Measurements from ENCODE around the gene GADL1.

DNA sequence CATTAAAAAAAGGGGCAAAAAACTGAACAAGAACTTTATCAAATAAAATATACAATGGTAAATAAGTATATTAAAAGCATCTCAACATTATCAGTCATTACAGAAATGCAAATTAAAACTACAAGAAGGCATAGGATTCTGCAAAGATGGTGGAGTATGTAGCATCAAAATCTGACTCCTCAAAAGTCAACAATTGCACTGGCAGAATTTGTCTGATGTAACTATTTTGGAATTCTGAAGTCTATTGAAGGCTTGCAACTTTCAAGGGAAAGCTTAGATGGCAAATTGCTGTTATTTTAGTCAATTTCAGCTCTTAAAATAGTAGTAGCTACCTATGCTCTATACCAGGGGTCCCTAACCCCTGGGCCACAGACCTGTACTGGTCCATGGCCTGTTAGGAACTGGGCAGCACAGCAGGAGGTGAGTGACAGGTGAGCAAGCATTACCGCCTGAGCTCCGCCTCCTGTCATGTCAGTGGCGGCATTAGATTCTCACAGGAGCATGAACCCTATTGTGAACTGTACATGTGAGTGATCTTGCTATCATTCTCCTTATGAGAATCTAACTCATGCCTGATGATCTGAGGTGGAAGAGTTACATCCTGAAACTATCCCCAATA is 180.5 kb downstream of the GADL1 start:
- no peak for TF ChIP-seq POLR2A (IDR thresholded peaks at IDR 0.05)
- TF ChIP-seq, protein P1, sequence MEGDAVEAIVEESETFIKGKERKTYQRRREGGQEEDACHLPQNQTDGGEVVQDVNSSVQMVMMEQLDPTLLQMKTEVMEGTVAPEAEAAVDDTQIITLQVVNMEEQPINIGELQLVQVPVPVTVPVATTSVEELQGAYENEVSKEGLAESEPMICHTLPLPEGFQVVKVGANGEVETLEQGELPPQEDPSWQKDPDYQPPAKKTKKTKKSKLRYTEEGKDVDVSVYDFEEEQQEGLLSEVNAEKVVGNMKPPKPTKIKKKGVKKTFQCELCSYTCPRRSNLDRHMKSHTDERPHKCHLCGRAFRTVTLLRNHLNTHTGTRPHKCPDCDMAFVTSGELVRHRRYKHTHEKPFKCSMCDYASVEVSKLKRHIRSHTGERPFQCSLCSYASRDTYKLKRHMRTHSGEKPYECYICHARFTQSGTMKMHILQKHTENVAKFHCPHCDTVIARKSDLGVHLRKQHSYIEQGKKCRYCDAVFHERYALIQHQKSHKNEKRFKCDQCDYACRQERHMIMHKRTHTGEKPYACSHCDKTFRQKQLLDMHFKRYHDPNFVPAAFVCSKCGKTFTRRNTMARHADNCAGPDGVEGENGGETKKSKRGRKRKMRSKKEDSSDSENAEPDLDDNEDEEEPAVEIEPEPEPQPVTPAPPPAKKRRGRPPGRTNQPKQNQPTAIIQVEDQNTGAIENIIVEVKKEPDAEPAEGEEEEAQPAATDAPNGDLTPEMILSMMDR (IDR thresholded peaks at IDR 0.05): no peak

Data from adrenal gland (tissue), 5 donors.